ENCODE measurements around the gene ATOH8. TPM values are rescaled to one million over a fixed set of nuclear protein-coding genes. Genes with fewer than 3 reads are reported as not detected.

Gene ATOH8
- total RNA-seq, 1 experiment from 2014 or later: 0.20 TPM

DNA sequence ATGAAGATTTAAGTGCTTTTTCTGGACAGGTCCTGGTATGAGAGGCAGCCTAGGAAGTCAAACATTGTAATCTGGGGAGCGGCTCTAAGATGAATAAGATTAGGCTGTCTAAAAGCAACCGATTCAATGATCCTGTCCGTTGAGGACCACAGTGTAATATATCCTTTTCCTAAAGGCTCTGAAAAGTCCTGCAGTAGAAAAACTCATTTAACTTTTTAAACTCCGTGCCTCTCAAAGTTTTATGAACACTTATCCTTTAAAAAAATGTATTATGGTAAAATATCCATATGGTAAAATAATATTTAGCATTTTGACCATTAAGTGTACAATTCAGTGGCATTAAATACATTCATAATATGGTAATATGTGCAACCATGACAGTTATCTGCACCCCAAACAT lies 39.8 kb downstream of the ATOH8 start:
- Histone ChIP-seq H4K8ac (replicated peaks; ENCODE audit: insufficient read length, low read depth, low read length) (no peak overlapping the region), H2AFZ (ENCODE audit: low read length) (no peak overlapping the region), H3K14ac (ENCODE audit: insufficient read depth, low read length) (no peak overlapping the region), H3K18ac (ENCODE audit: insufficient read length, low read depth, low read length) (no peak overlapping the region), H3K4me2 (ENCODE audit: insufficient read depth, insufficient read length, low read length) (no peak overlapping the region), H3K56ac (ENCODE audit: insufficient read length, low read depth, low read length) (no peak overlapping the region), H4K91ac (ENCODE audit: insufficient read length, low read depth, low read length) (no peak overlapping the region), H2BK120ac (ENCODE audit: low read depth, low read length, poor library complexity, severe bottlenecking) (no peak overlapping the region), H3K9ac (ENCODE audit: extremely low read depth, insufficient read length, low read length) (no peak overlapping the region), H3K79me1 (ENCODE audit: insufficient read depth, low read depth, low read length, poor library complexity, severe bottlenecking) (no peaks in the 10 kb centered on the region), H3K23me2 (ENCODE audit: insufficient read length, low read depth, low read length, poor library complexity, severe bottlenecking) (no peaks in the 10 kb centered on the region), H2BK12ac (ENCODE audit: insufficient read length, low read depth, low read length) (no peak overlapping the region), H3K23ac (ENCODE audit: insufficient read length, low read depth, low read length) (no peak overlapping the region), H3K9me3 (ENCODE audit: control insufficient read depth, low read depth, low read length) (no peaks in the 10 kb centered on the region), H4K20me1 (ENCODE audit: control insufficient read depth, insufficient read depth, insufficient read length) (no peaks in the 10 kb centered on the region), H2BK5ac (ENCODE audit: insufficient read length, low read length) (no peak overlapping the region), H3K79me2 (ENCODE audit: insufficient read depth, low read length) (no peaks in the 10 kb centered on the region), H2BK20ac (ENCODE audit: low read depth, low read length, poor library complexity, severe bottlenecking) (no peak overlapping the region), H3K4ac (ENCODE audit: low read depth, low read length) (no peak overlapping the region), H2AK5ac (ENCODE audit: insufficient read length, low read length) (no peak overlapping the region), H3T11ph (ENCODE audit: low read length) (no peak overlapping the region), H3K27me3 (ENCODE audit: insufficient read depth, low read length) (no peaks in the 10 kb centered on the region; the same call in 1 of the 2 replicates), H2BK15ac (ENCODE audit: low read depth, low read length) (no peak overlapping the region), H3K27ac (ENCODE audit: insufficient read length, low read depth, low read length) (no peak overlapping the region), H4K5ac (ENCODE audit: insufficient read length, low read depth, low read length) (no peak overlapping the region), H3K4me1 (ENCODE audit: insufficient read depth, low read length) (no peaks in the 10 kb centered on the region)
- TF ChIP-seq, protein P1, sequence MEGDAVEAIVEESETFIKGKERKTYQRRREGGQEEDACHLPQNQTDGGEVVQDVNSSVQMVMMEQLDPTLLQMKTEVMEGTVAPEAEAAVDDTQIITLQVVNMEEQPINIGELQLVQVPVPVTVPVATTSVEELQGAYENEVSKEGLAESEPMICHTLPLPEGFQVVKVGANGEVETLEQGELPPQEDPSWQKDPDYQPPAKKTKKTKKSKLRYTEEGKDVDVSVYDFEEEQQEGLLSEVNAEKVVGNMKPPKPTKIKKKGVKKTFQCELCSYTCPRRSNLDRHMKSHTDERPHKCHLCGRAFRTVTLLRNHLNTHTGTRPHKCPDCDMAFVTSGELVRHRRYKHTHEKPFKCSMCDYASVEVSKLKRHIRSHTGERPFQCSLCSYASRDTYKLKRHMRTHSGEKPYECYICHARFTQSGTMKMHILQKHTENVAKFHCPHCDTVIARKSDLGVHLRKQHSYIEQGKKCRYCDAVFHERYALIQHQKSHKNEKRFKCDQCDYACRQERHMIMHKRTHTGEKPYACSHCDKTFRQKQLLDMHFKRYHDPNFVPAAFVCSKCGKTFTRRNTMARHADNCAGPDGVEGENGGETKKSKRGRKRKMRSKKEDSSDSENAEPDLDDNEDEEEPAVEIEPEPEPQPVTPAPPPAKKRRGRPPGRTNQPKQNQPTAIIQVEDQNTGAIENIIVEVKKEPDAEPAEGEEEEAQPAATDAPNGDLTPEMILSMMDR (conservative IDR thresholded peaks at IDR 0.05): no peak
- Mint-ChIP-seq H3K27ac (no peak overlapping the region; a peak in 1 of 7 replicates), H3K36me3 (ENCODE audit: insufficient read depth in 1 of 3, low read depth in 3 of 3) (no peaks in the 10 kb centered on the region), H3K9me3 (no peaks in the 10 kb centered on the region), H3K27me3 (ENCODE audit: low read depth) (peaks cover 26% of the 10 kb centered on the region), H3K4me1 (peaks cover 4 to 9% of the 10 kb centered on the region in 2 experiments; a peak in 3 of 4 replicates), H3K4me3 (no peak overlapping the region)
- no CpG with 5 or more reads among the region's 4 CpGs for WGBS (ENCODE audit: extremely low coverage, insufficient read length, low lambda C conversion rate)
- DNase-seq: no peak
